Measurements from ENCODE around the gene LMBR1. TPM values are rescaled to one million over a fixed set of nuclear protein-coding genes. Genes with fewer than 3 reads are reported as not detected.

Gene LMBR1
- total RNA-seq, 4 donors from 2014 or later = 39.9 to 63.0 (median 59.0) TPM

DNA sequence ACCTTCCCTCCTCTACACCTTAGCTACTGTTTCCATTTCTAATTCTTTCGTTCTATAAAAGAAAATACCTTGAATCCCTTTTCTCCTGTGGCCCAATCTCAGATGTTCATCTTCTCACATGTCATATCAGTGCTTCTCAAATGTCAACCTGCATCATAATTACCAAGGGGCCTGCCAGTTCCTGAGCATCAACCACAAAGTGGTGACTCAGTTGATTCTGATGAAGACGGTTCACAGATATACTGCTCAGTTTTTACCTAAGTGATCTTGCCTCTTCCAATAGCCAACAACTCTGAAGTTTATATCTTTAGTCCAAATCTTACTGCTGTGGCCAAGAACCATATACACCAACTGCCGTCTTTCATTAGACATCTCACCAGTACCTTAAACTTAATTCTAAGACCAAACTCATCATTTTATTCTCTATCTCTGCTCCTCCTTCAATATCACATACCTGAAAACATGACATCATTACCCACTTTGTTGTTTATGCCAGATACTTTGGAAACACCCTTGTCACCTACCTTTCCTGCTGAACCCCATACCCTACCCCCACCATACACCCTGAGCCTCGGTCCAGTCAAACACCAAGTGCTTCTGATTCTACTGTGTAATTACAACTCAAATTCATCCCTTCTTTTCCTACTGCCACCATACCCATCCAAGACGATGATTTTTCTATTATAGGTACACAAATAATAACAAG, 115.5 kb downstream of the LMBR1 start:
- peaks cover 0 to 5% of the 10 kb centered on the region in 2 donors for H3K36me3 ChIP-seq
- TF ChIP-seq CTCF (IDR thresholded peaks at IDR 0.05) (no peak), POLR2A (IDR thresholded peaks at IDR 0.05) (no peak), EP300 (IDR thresholded peaks at IDR 0.05) (no peak), POLR2AphosphoS5 (IDR thresholded peaks at IDR 0.05) (no peak)
- peaks cover 0 to 12% (median 0%) of the 10 kb centered on the region in 3 donors for H3K9me3 ChIP-seq
- 93 to 100% methylated on average over 2 to 5 of the region's 5 CpGs for WGBS, 2 donors (ENCODE audit: low coverage in 1 of 2)
- no peak overlapping the region for H3K4me3 ChIP-seq
- no peak overlapping the region for H3K27ac ChIP-seq
- no peak for ATAC-seq
- no peaks in the 10 kb centered on the region for H3K4me1 ChIP-seq
- H3K27me3 ChIP-seq = no peaks in the 10 kb centered on the region

DNA sequence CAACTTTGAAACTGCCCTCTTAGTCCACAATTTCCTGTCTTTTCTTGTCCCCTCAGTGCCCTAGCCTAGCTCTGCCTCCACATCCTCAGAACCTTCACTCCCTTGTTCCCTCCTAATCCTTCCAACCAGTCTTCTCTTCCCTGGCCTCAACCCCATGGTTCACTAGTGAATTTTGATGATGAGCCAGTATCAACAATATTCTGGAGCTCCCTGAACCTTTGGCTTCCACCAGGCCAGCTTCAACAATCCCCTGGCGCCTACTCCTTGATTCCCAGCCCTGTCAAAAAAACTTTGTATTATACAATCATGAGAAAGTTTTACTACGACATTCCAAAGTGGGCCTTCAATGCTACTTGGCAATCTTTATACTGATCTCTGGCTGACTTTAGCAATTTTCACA, 116.5 kb downstream of the LMBR1 start:
- H3K27ac ChIP-seq = no peak overlapping the region
- H3K4me1 ChIP-seq = no peaks in the 10 kb centered on the region
- no peaks in the 10 kb centered on the region for H3K27me3 ChIP-seq
- WGBS, 2 donors (ENCODE audit: low coverage in 1 of 2) = 61 to 69% methylated on average over 2 of the region's 2 CpGs
- H3K4me3 ChIP-seq = no peak overlapping the region
- no peak for TF ChIP-seq EP300 (IDR thresholded peaks at IDR 0.05)
- no peak for TF ChIP-seq CTCF (IDR thresholded peaks at IDR 0.05)
- no peak for ATAC-seq
- H3K36me3 ChIP-seq = peaks cover 0 to 5% of the 10 kb centered on the region in 2 donors
- peaks cover 0 to 12% (median 0%) of the 10 kb centered on the region in 3 donors for H3K9me3 ChIP-seq

GRCh38 chr7:156773966-156774365, 119.0 kb downstream of the LMBR1 start:
- Histone ChIP-seq H3K36me3 (peaks cover 0 to 5% of the 10 kb centered on the region in 2 donors), H3K27me3 (no peaks in the 10 kb centered on the region), H3K4me1 (no peaks in the 10 kb centered on the region), H3K27ac (no peak overlapping the region), H3K9me3 (peaks cover 0 to 12% (median 0%) of the 10 kb centered on the region in 3 donors), H3K4me3 (no peak overlapping the region)
- no peak for ATAC-seq
- TF ChIP-seq POLR2AphosphoS5 (IDR thresholded peaks at IDR 0.05) (no peak), EP300 (IDR thresholded peaks at IDR 0.05) (no peak), POLR2A (IDR thresholded peaks at IDR 0.05) (no peak), CTCF (IDR thresholded peaks at IDR 0.05) (no peak)
- WGBS, 2 donors (ENCODE audit: low coverage in 1 of 2) = 100% methylated on average over 1 of the region's 1 CpG

- 86 to 92% methylated on average over 4 of the region's 5 CpGs for WGBS, 2 donors (ENCODE audit: low coverage in 1 of 2)
- H3K4me1 ChIP-seq = no peaks in the 10 kb centered on the region
- peaks cover 0 to 12% (median 0%) of the 10 kb centered on the region in 3 donors for H3K9me3 ChIP-seq
- H3K36me3 ChIP-seq = peaks cover 0 to 5% of the 10 kb centered on the region in 2 donors
- no peak overlapping the region for H3K4me3 ChIP-seq
- TF ChIP-seq CTCF (IDR thresholded peaks at IDR 0.05) (no peak), POLR2A (IDR thresholded peaks at IDR 0.05) (no peak), POLR2AphosphoS5 (IDR thresholded peaks at IDR 0.05) (no peak), EP300 (IDR thresholded peaks at IDR 0.05) (no peak)
- H3K27ac ChIP-seq = no peak overlapping the region
- no peak for ATAC-seq
- no peaks in the 10 kb centered on the region for H3K27me3 ChIP-seq
These were observed 120.3 kb downstream of the LMBR1 start for GRCh38 chr7:156772725-156773124.

Data from gastroesophageal sphincter (tissue), 4 donors.